Measurements from ENCODE around the gene TNFRSF1A. TPM values are rescaled to one million over a fixed set of nuclear protein-coding genes. Genes with fewer than 3 reads are reported as not detected.
A peak's percentile ranks its signal among the peaks of the same experiment; 100 is the strongest.

Gene TNFRSF1A
- total RNA-seq, 1 experiment from 2014 or later = 44.1 TPM

DNA sequence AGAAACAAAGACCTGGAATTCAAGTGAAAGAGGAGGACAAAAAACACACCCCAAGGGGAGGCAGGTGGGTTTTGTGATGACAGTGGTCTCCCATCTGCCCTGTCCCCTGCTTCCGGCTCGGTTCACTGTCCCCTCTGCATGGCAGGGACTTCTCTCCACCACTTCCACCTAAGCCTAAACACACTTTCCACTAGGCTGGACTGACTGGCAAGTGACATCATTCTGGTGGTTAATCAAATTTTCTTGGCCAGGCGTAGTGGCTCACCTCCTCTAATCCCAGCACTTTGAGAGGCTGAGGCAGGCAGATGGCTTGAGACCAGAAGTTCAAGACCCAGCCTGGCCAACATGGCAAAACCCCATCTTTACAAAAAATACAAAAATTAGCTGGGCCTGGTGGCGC, 19.5 kb downstream of the TNFRSF1A start:
- no peak for TF ChIP-seq JAZF1 (CRISPR knock-in tag; IDR thresholded peaks at IDR 0.05)
- no peak for DNase-seq (ENCODE audit: low spot score)
- Mint-ChIP-seq H3K9me3 (no peaks in the 10 kb centered on the region), H3K27me3 (ENCODE audit: low read depth) (no peaks in the 10 kb centered on the region), H3K4me1 (peaks cover 63% of the 10 kb centered on the region), H3K4me3 (peak overlapping the region; percentile 62; the same call in 1 of the 2 replicates), H3K36me3 (peaks cover 35% of the 10 kb centered on the region), H3K27ac (peak overlapping the region; percentile 98)
- no peak for ATAC-seq
- POLR2A ChIA-PET = interaction anchor here (1.0 to 1.6 kb wide), 3 partner anchors 14 to 53 kb away, joined by 3 to 6 read pairs (median 4); partner anchors contain the start of gene SCNN1A
- CTCF ChIA-PET = interaction anchor here (0.5 to 2.6 kb wide), 22 partner anchors 10 to 623 kb away, joined by 3 to 19 read pairs (median 6); partner anchors contain the start of genes TNFRSF1A and VAMP1

DNA sequence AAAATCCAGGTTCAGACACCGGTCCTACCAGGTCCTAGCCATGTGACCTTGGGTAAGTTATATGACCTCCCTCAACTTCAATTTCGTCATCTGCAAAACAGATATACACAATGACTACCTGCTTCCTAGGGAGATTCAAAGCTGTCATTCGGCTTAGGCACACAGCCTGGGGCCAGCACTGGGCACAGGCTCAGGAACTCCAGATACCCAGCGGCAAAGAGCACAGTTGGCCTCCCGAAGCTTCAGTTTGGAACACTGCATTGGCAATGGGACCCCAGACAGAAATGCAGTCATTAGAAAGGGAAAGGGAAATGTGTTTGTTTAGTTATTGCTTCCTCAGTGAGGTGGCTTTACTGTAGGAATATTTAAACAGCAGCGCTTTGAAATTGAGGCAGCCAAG, 20.0 kb downstream of the TNFRSF1A start:
- DNase-seq (ENCODE audit: low spot score) = no peak
- H3K4me3 Mint-ChIP-seq = peak overlapping the region; percentile 14
- no peak for ATAC-seq
- H3K27ac Mint-ChIP-seq = peak overlapping the region; percentile 98
- ChIA-PET POLR2A (interaction anchor here (1.1 kb wide), 1 partner anchor 14 kb away, joined by 3 read pairs; no protein-coding TSS in a partner anchor), CTCF (interaction anchor here (1.3 to 2.6 kb wide), 4 partner anchors 9 to 217 kb away, joined by 5 to 17 read pairs (median 8); no protein-coding TSS in a partner anchor)
- H3K27me3 Mint-ChIP-seq (ENCODE audit: low read depth) = no peaks in the 10 kb centered on the region
- peaks cover 65% of the 10 kb centered on the region for H3K4me1 Mint-ChIP-seq
- H3K9me3 Mint-ChIP-seq = no peaks in the 10 kb centered on the region
- TF ChIP-seq GABPB1 (CRISPR knock-in tag; IDR thresholded peaks at IDR 0.05) (0 out of 2 replicates have a peak, but pooled peaks have one; percentile 21), FOXK1 (CRISPR knock-in tag; IDR thresholded peaks at IDR 0.05) (no peak)
- H3K36me3 Mint-ChIP-seq = peaks cover 35% of the 10 kb centered on the region

DNA sequence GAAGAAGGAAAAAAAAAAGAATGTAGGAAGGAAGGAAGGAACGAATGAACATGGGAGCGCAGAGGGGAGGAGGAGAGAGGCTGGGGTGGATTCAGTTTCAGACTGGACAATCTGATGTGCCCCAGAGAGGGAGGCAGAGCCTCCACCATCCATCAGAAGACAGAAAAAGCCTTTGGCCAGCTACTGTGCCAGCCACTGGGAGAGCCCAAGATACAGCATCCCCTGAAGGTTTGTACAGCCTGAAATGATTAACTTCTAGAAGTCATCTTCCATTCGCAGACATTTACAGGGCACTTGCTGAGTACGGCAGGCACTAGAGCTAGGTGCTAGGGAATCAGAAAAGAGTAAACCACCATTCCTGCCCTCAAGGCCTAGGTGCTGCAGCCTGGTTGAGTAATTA, 22.4 kb downstream of the TNFRSF1A start:
- TF ChIP-seq, protein P1, sequence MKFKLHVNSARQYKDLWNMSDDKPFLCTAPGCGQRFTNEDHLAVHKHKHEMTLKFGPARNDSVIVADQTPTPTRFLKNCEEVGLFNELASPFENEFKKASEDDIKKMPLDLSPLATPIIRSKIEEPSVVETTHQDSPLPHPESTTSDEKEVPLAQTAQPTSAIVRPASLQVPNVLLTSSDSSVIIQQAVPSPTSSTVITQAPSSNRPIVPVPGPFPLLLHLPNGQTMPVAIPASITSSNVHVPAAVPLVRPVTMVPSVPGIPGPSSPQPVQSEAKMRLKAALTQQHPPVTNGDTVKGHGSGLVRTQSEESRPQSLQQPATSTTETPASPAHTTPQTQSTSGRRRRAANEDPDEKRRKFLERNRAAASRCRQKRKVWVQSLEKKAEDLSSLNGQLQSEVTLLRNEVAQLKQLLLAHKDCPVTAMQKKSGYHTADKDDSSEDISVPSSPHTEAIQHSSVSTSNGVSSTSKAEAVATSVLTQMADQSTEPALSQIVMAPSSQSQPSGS (CRISPR knock-in tag; IDR thresholded peaks at IDR 0.05; ENCODE audit: borderline replicate concordance, low read depth) = no peak
- TF ChIP-seq, protein P2, sequence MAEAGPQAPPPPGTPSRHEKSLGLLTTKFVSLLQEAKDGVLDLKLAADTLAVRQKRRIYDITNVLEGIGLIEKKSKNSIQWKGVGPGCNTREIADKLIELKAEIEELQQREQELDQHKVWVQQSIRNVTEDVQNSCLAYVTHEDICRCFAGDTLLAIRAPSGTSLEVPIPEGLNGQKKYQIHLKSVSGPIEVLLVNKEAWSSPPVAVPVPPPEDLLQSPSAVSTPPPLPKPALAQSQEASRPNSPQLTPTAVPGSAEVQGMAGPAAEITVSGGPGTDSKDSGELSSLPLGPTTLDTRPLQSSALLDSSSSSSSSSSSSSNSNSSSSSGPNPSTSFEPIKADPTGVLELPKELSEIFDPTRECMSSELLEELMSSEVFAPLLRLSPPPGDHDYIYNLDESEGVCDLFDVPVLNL (CRISPR knock-in tag; IDR thresholded peaks at IDR 0.05; ENCODE audit: borderline replicate concordance, low read depth) = no peak
- TF ChIP-seq CBFB (CRISPR knock-in tag; IDR thresholded peaks at IDR 0.05; ENCODE audit: low read depth) (no peak), RORB (CRISPR knock-in tag; IDR thresholded peaks at IDR 0.05) (no peak), ZNF219 (CRISPR knock-in tag; IDR thresholded peaks at IDR 0.05; ENCODE audit: borderline replicate concordance) (no peak), FOXJ3 (CRISPR knock-in tag; IDR thresholded peaks at IDR 0.05; ENCODE audit: borderline replicate concordance) (no peak), ZNF317 (CRISPR knock-in tag; IDR thresholded peaks at IDR 0.05; ENCODE audit: borderline replicate concordance, low read depth) (no peak)
- TF ChIP-seq, protein P3, sequence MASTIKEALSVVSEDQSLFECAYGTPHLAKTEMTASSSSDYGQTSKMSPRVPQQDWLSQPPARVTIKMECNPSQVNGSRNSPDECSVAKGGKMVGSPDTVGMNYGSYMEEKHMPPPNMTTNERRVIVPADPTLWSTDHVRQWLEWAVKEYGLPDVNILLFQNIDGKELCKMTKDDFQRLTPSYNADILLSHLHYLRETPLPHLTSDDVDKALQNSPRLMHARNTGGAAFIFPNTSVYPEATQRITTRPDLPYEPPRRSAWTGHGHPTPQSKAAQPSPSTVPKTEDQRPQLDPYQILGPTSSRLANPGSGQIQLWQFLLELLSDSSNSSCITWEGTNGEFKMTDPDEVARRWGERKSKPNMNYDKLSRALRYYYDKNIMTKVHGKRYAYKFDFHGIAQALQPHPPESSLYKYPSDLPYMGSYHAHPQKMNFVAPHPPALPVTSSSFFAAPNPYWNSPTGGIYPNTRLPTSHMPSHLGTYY (CRISPR knock-in tag; IDR thresholded peaks at IDR 0.05) = no peak
- TF ChIP-seq, protein P4, sequence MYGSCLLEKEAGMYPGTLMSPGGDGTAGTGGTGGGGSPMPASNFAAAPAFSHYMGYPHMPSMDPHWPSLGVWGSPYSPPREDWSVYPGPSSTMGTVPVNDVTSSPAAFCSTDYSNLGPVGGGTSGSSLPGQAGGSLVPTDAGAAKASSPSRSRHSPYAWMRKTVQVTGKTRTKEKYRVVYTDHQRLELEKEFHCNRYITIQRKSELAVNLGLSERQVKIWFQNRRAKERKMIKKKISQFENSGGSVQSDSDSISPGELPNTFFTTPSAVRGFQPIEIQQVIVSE (CRISPR knock-in tag; IDR thresholded peaks at IDR 0.05; ENCODE audit: borderline replicate concordance) = no peak
- Mint-ChIP-seq H3K36me3 (peaks cover 44% of the 10 kb centered on the region), H3K9me3 (no peaks in the 10 kb centered on the region), H3K27ac (no peak overlapping the region), H3K4me3 (no peak overlapping the region), H3K27me3 (ENCODE audit: low read depth) (no peaks in the 10 kb centered on the region), H3K4me1 (peaks cover 49% of the 10 kb centered on the region)
- DNase-seq (ENCODE audit: low spot score) = no peak
- POLR2A ChIA-PET = no interaction called here
- no peak for ATAC-seq
- CTCF ChIA-PET = no interaction called here

DNA sequence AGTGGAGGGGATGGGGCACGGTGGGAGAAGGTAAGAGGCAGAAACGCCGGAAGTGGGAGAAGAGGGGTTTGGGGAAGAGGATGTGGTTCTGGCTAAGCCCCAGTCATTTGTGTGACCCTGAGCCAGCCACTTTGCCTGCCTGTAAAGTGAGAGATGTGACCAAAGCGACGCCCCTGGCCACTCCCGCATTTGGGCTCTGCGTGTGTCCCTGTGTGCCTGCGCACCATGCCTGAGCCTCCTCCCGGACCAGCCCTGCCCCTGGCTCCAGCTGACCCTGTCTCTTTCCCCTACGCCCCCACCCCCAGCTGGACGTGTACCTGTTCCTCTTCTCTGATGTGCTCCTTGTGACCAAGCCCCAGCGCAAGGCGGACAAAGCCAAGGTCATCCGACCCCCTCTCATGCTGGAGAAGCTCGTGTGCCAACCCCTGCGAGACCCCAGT, 23.4 kb downstream of the TNFRSF1A start:
- CTCF ChIA-PET = interaction anchor here (1.0 kb wide), 1 partner anchor 13 kb away, joined by 3 read pairs; no protein-coding TSS in a partner anchor
- Mint-ChIP-seq H3K36me3 (peaks cover 50% of the 10 kb centered on the region), H3K4me1 (peaks cover 41% of the 10 kb centered on the region), H3K4me3 (no peak overlapping the region), H3K27ac (no peak overlapping the region; the same call in 1 of the 2 replicates), H3K27me3 (ENCODE audit: low read depth) (no peaks in the 10 kb centered on the region), H3K9me3 (no peaks in the 10 kb centered on the region)
- ATAC-seq (no peak), DNase-seq (ENCODE audit: low spot score) (no peak)
- POLR2A ChIA-PET = no interaction called here
- TF ChIP-seq, protein P5, sequence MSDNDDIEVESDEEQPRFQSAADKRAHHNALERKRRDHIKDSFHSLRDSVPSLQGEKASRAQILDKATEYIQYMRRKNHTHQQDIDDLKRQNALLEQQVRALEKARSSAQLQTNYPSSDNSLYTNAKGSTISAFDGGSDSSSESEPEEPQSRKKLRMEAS (CRISPR knock-in tag; IDR thresholded peaks at IDR 0.05) = no peak
- TF ChIP-seq FOXJ3 (CRISPR knock-in tag; IDR thresholded peaks at IDR 0.05; ENCODE audit: borderline replicate concordance) = no peak
- no peak for TF ChIP-seq ATF1 (CRISPR knock-in tag; IDR thresholded peaks at IDR 0.05)
- TF ChIP-seq NFATC4 (CRISPR knock-in tag; IDR thresholded peaks at IDR 0.05) = no peak
- TF ChIP-seq, protein P6, sequence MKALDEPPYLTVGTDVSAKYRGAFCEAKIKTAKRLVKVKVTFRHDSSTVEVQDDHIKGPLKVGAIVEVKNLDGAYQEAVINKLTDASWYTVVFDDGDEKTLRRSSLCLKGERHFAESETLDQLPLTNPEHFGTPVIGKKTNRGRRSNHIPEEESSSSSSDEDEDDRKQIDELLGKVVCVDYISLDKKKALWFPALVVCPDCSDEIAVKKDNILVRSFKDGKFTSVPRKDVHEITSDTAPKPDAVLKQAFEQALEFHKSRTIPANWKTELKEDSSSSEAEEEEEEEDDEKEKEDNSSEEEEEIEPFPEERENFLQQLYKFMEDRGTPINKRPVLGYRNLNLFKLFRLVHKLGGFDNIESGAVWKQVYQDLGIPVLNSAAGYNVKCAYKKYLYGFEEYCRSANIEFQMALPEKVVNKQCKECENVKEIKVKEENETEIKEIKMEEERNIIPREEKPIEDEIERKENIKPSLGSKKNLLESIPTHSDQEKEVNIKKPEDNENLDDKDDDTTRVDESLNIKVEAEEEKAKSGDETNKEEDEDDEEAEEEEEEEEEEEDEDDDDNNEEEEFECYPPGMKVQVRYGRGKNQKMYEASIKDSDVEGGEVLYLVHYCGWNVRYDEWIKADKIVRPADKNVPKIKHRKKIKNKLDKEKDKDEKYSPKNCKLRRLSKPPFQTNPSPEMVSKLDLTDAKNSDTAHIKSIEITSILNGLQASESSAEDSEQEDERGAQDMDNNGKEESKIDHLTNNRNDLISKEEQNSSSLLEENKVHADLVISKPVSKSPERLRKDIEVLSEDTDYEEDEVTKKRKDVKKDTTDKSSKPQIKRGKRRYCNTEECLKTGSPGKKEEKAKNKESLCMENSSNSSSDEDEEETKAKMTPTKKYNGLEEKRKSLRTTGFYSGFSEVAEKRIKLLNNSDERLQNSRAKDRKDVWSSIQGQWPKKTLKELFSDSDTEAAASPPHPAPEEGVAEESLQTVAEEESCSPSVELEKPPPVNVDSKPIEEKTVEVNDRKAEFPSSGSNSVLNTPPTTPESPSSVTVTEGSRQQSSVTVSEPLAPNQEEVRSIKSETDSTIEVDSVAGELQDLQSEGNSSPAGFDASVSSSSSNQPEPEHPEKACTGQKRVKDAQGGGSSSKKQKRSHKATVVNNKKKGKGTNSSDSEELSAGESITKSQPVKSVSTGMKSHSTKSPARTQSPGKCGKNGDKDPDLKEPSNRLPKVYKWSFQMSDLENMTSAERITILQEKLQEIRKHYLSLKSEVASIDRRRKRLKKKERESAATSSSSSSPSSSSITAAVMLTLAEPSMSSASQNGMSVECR (CRISPR knock-in tag; IDR thresholded peaks at IDR 0.05; ENCODE audit: borderline replicate concordance) = no peak
- TF ChIP-seq, protein P7, sequence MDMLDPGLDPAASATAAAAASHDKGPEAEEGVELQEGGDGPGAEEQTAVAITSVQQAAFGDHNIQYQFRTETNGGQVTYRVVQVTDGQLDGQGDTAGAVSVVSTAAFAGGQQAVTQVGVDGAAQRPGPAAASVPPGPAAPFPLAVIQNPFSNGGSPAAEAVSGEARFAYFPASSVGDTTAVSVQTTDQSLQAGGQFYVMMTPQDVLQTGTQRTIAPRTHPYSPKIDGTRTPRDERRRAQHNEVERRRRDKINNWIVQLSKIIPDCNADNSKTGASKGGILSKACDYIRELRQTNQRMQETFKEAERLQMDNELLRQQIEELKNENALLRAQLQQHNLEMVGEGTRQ (CRISPR knock-in tag; IDR thresholded peaks at IDR 0.05) = no peak
